NT2/D1 (cell line): ENCODE measurements around the gene JPH4.

ENCODE experiments used
- YY1 ChIP-seq: IDR thresholded peaks from 2 replicates; pipeline ENCODE4 v1.6.1; 2011; ENCODE audit not compliant: insufficient read length, insufficient read depth
- ZNF274 ChIP-seq: IDR thresholded peaks from 2 replicates; pipeline ENCODE4 v1.6.1; 2011; ENCODE audit warnings: mild to moderate bottlenecking, low read depth, low read length

DNA sequence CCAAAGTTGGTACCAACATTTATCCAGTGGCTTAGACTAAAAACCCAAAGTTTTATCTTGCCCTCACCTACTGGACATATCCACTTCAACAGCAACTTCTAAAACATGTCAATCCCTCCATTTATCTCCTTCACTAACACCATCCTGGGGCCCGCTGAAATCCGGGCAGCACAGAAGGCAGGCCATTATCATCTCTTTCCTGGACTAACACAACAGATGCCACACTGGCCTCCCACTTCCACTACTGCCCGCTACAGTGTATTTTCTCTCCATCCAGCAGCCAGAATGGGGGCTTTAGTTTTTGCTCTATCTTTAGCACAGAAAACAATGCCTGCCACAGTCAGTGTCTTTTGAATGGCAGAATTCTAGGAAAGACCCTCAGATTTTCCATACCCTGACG, 42.6 kb downstream of the JPH4 start:
- TF ChIP-seq YY1 (no peak), ZNF274 (no peak)
